HEK293 (cell line): ENCODE data around the gene AGO4.

Experiments used
- BCL11B ChIP-seq: fragments of 450-650 bp; formaldehyde crosslinking; IDR thresholded peaks from 2 replicates; pipeline ENCODE4 v1.5.1; 2016; ENCODE audit warnings: low read depth, missing biosample characterization, missing genetic modification characterization
- KLF17 ChIP-seq: fragments of 450-650 bp; formaldehyde crosslinking; IDR thresholded peaks from 2 replicates; pipeline ENCODE4 v1.5.1; 2016; ENCODE audit warnings: missing biosample characterization, missing genetic modification characterization
- MYNN ChIP-seq: fragments of 450-650 bp; formaldehyde crosslinking; IDR thresholded peaks from 2 replicates; pipeline ENCODE4 v1.5.1; 2016; ENCODE audit warnings: missing biosample characterization, missing genetic modification characterization, borderline replicate concordance
- TSHZ1 ChIP-seq: fragments of 450-650 bp; formaldehyde crosslinking; IDR thresholded peaks from 2 replicates; pipeline ENCODE4 v1.5.1; 2016; ENCODE audit warnings: missing biosample characterization, missing genetic modification characterization, borderline replicate concordance
- YY2 ChIP-seq: fragments of 450-650 bp; formaldehyde crosslinking; IDR thresholded peaks from 2 replicates; pipeline ENCODE4 v1.5.1; 2016; ENCODE audit warnings: missing biosample characterization, missing genetic modification characterization
- ZFP69B ChIP-seq: fragments of 450-650 bp; formaldehyde crosslinking; IDR thresholded peaks from 2 replicates; pipeline ENCODE4 v1.5.1; 2016; ENCODE audit warnings: missing biosample characterization, missing genetic modification characterization
- ZNF133 ChIP-seq: fragments of 450-650 bp; formaldehyde crosslinking; IDR thresholded peaks from 2 replicates; pipeline ENCODE4 v1.5.1; 2016; ENCODE audit warnings: missing biosample characterization, missing genetic modification characterization
- ZNF140 ChIP-seq: fragments of 450-650 bp; formaldehyde crosslinking; IDR thresholded peaks from 2 replicates; pipeline ENCODE4 v1.5.1; 2016; ENCODE audit warnings: missing biosample characterization, missing genetic modification characterization
- ZNF239 ChIP-seq: fragments of 450-650 bp; formaldehyde crosslinking; IDR thresholded peaks from 2 replicates; pipeline ENCODE4 v1.5.1; 2016; ENCODE audit warnings: missing biosample characterization, missing genetic modification characterization
- ZNF366 ChIP-seq: fragments of 450-650 bp; formaldehyde crosslinking; conservative IDR thresholded peaks from 2 replicates; pipeline ENCODE4 v1.5.1; 2016; ENCODE audit warnings: missing biosample characterization, missing genetic modification characterization
- ZNF394 ChIP-seq: fragments of 450-650 bp; formaldehyde crosslinking; IDR thresholded peaks from 2 replicates; pipeline ENCODE4 v1.5.1; 2016; ENCODE audit warnings: missing biosample characterization, missing genetic modification characterization, mild to moderate bottlenecking, moderate library complexity, borderline replicate concordance
- ZNF48 ChIP-seq: fragments of 450-650 bp; formaldehyde crosslinking; IDR thresholded peaks from 2 replicates; pipeline ENCODE4 v1.5.1; 2016; ENCODE audit warnings: missing biosample characterization, missing genetic modification characterization
- ZNF549 ChIP-seq: fragments of 450-650 bp; IDR thresholded peaks from 2 replicates; pipeline ENCODE4 v1.5.1; 2018; ENCODE audit warnings: missing biosample characterization, missing genetic modification characterization, mild to moderate bottlenecking, inconsistent platforms, moderate library complexity
- ZNF585B ChIP-seq: fragments of 450-650 bp; formaldehyde crosslinking; IDR thresholded peaks from 2 replicates; pipeline ENCODE4 v1.5.1; 2016; ENCODE audit warnings: missing biosample characterization, missing genetic modification characterization
- ZNF610 ChIP-seq: fragments of 450-650 bp; formaldehyde crosslinking; IDR thresholded peaks from 2 replicates; pipeline ENCODE4 v1.5.1; 2016; ENCODE audit warnings: missing biosample characterization, missing genetic modification characterization, borderline replicate concordance
- ZNF776 ChIP-seq: fragments of 450-650 bp; formaldehyde crosslinking; IDR thresholded peaks from 2 replicates; pipeline ENCODE4 v1.5.0; 2017; ENCODE audit warnings: missing biosample characterization, missing genetic modification characterization, borderline replicate concordance
- TF ChIP-seq, protein P1 (sequence below): fragments of 450-650 bp; formaldehyde crosslinking; IDR thresholded peaks from 2 replicates; pipeline ENCODE4 v1.5.1; 2016; ENCODE audit warnings: missing biosample characterization, missing genetic modification characterization
- TF ChIP-seq, protein P2 (sequence below): fragments of 450-650 bp; IDR thresholded peaks from 2 replicates; pipeline ENCODE4 v1.5.1; 2018; ENCODE audit warnings: missing biosample characterization, missing genetic modification characterization
- TF ChIP-seq, protein P3 (sequence below): fragments of 450-650 bp; formaldehyde crosslinking; IDR thresholded peaks from 2 replicates; pipeline ENCODE4 v1.5.1; 2017; ENCODE audit warnings: missing biosample characterization, missing genetic modification characterization
- TF ChIP-seq, protein P4 (sequence below): fragments of 450-650 bp; formaldehyde crosslinking; optimal IDR thresholded peaks from 2 replicates; pipeline ENCODE3; 2016; ENCODE audit warnings: missing biosample characterization, mild to moderate bottlenecking, missing genetic modification characterization
- TF ChIP-seq, protein P5 (sequence below): fragments of 450-650 bp; formaldehyde crosslinking; IDR thresholded peaks from 2 replicates; pipeline ENCODE4; 2016; ENCODE audit warnings: missing biosample characterization, missing genetic modification characterization
- TF ChIP-seq, protein P6 (sequence below): fragments of 450-650 bp; formaldehyde crosslinking; IDR thresholded peaks from 2 replicates; pipeline ENCODE4 v1.5.1; 2016; ENCODE audit warnings: missing biosample characterization, missing genetic modification characterization
- TF ChIP-seq, protein P7 (sequence below): fragments of 450-650 bp; formaldehyde crosslinking; IDR thresholded peaks from 2 replicates; pipeline ENCODE4 v1.5.1; 2016; ENCODE audit warnings: missing biosample characterization, missing genetic modification characterization, low read depth

The AGO4 gene

GRCh38 chr1:35769188-35769758, 38.5 kb upstream of the AGO4 start (continued):
- no peak for TF ChIP-seq ZNF549 (tag by site-specific recombination)
- TF ChIP-seq ZNF239 (tag by site-specific recombination) = no peak
- no peak for TF ChIP-seq ZNF133 (tag by site-specific recombination)
- TF ChIP-seq TSHZ1 (tag by site-specific recombination) = no peak
- TF ChIP-seq, protein P1, sequence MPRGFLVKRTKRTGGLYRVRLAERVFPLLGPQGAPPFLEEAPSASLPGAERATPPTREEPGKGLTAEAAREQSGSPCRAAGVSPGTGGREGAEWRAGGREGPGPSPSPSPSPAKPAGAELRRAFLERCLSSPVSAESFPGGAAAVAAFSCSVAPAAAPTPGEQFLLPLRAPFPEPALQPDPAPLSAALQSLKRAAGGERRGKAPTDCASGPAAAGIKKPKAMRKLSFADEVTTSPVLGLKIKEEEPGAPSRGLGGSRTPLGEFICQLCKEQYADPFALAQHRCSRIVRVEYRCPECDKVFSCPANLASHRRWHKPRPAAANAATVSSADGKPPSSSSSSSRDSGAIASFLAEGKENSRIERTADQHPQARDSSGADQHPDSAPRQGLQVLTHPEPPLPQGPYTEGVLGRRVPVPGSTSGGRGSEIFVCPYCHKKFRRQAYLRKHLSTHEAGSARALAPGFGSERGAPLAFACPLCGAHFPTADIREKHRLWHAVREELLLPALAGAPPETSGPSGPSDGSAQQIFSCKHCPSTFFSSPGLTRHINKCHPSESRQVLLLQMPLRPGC (tag by site-specific recombination) = peak; percentile 17; the same call in 1 of the 2 replicates
- no peak for TF ChIP-seq YY2
- TF ChIP-seq KLF17 = no peak
- TF ChIP-seq ZNF610 (tag by site-specific recombination) = no peak
- TF ChIP-seq ZNF48 (tag by site-specific recombination) = no peak
- no peak for TF ChIP-seq ZNF585B (tag by site-specific recombination)
- TF ChIP-seq, protein P2, sequence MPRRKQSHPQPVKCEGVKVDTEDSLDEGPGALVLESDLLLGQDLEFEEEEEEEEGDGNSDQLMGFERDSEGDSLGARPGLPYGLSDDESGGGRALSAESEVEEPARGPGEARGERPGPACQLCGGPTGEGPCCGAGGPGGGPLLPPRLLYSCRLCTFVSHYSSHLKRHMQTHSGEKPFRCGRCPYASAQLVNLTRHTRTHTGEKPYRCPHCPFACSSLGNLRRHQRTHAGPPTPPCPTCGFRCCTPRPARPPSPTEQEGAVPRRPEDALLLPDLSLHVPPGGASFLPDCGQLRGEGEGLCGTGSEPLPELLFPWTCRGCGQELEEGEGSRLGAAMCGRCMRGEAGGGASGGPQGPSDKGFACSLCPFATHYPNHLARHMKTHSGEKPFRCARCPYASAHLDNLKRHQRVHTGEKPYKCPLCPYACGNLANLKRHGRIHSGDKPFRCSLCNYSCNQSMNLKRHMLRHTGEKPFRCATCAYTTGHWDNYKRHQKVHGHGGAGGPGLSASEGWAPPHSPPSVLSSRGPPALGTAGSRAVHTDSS = no peak
- no peak for TF ChIP-seq ZNF140
- TF ChIP-seq ZNF366 (tag by site-specific recombination) = no peak
- no peak for TF ChIP-seq ZNF776 (tag by site-specific recombination)
- TF ChIP-seq, protein P3, sequence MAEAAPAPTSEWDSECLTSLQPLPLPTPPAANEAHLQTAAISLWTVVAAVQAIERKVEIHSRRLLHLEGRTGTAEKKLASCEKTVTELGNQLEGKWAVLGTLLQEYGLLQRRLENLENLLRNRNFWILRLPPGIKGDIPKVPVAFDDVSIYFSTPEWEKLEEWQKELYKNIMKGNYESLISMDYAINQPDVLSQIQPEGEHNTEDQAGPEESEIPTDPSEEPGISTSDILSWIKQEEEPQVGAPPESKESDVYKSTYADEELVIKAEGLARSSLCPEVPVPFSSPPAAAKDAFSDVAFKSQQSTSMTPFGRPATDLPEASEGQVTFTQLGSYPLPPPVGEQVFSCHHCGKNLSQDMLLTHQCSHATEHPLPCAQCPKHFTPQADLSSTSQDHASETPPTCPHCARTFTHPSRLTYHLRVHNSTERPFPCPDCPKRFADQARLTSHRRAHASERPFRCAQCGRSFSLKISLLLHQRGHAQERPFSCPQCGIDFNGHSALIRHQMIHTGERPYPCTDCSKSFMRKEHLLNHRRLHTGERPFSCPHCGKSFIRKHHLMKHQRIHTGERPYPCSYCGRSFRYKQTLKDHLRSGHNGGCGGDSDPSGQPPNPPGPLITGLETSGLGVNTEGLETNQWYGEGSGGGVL (tag by site-specific recombination) = peak; percentile 75
- TF ChIP-seq, protein P4, sequence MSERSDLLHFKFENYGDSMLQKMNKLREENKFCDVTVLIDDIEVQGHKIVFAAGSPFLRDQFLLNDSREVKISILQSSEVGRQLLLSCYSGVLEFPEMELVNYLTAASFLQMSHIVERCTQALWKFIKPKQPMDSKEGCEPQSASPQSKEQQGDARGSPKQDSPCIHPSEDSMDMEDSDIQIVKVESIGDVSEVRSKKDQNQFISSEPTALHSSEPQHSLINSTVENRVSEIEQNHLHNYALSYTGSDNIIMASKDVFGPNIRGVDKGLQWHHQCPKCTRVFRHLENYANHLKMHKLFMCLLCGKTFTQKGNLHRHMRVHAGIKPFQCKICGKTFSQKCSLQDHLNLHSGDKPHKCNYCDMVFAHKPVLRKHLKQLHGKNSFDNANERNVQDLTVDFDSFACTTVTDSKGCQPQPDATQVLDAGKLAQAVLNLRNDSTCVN (tag by site-specific recombination) = peak; percentile 62
- TF ChIP-seq ZFP69B (tag by site-specific recombination) = no peak
- TF ChIP-seq ZNF394 (tag by site-specific recombination) = no peak
- TF ChIP-seq, protein P5, sequence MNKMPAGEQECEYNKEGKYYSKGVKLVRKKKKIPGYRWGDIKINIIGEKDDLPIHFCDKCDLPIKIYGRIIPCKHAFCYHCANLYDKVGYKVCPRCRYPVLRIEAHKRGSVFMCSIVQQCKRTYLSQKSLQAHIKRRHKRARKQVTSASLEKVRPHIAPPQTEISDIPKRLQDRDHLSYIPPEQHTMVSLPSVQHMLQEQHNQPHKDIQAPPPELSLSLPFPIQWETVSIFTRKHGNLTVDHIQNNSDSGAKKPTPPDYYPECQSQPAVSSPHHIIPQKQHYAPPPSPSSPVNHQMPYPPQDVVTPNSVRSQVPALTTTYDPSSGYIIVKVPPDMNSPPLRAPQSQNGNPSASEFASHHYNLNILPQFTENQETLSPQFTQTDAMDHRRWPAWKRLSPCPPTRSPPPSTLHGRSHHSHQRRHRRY (tag by site-specific recombination) = no peak
- TF ChIP-seq, protein P6, sequence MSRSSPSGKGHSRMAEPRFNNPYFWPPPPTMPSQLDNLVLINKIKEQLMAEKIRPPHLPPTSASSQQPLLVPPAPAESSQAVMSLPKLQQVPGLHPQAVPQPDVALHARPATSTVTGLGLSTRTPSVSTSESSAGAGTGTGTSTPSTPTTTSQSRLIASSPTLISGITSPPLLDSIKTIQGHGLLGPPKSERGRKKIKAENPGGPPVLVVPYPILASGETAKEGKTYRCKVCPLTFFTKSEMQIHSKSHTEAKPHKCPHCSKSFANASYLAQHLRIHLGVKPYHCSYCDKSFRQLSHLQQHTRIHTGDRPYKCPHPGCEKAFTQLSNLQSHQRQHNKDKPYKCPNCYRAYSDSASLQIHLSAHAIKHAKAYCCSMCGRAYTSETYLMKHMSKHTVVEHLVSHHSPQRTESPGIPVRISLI (tag by site-specific recombination) = no peak
- TF ChIP-seq, protein P7, sequence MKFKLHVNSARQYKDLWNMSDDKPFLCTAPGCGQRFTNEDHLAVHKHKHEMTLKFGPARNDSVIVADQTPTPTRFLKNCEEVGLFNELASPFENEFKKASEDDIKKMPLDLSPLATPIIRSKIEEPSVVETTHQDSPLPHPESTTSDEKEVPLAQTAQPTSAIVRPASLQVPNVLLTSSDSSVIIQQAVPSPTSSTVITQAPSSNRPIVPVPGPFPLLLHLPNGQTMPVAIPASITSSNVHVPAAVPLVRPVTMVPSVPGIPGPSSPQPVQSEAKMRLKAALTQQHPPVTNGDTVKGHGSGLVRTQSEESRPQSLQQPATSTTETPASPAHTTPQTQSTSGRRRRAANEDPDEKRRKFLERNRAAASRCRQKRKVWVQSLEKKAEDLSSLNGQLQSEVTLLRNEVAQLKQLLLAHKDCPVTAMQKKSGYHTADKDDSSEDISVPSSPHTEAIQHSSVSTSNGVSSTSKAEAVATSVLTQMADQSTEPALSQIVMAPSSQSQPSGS (tag by site-specific recombination) = no peak
- TF ChIP-seq MYNN (tag by site-specific recombination) = no peak
- no peak for TF ChIP-seq BCL11B
